Esophagus squamous epithelium (tissue), 5 donors: ENCODE measurements around the gene GPRASP1. TPM values are rescaled to one million over a fixed set of nuclear protein-coding genes. Genes with fewer than 3 reads are reported as not detected.
A peak's percentile ranks its signal among the peaks of the same experiment; 100 is the strongest.
"Not testable (repeated sequence)": the region's sequence is repeated elsewhere in the genome, so short reads cannot be mapped to it uniquely, and the experiment has no call there.

Source experiments
- DNase-seq: peaks from one replicate; lab custom pipeline; 2025; lab: John Stamatoyannopoulos, UW
- H3K27ac ChIP-seq, 4 donors: fragments of 200-600 bp; sonication (generic); one replicate each; pipeline ENCODE4 v1.5.1; 2016 to 2019; ENCODE audit warnings: mild to moderate bottlenecking in 1 of 4
- H3K27me3 ChIP-seq, 4 donors: fragments of 200-600 bp; sonication (generic); 1 replicate in 3 of 4; 2 replicates in 1 of 4; pipeline versions ENCODE4 v1.5.1 to v1.6.0; 2017 to 2021; ENCODE audit warnings: antibody characterized with exemption in 1 of 4
- H3K36me3 ChIP-seq, 3 donors: fragments of 200-600 bp; sonication (generic); one replicate each; pipeline ENCODE4 v1.5.1; 2016 to 2019
- H3K4me1 ChIP-seq, 3 donors: fragments of 200-600 bp; sonication (generic); one replicate each; pipeline ENCODE4 v1.5.1; 2017 to 2019
- H3K4me3 ChIP-seq, 4 donors: fragments of 200-600 bp; sonication (generic); 1 replicate in 3 of 4; 2 replicates in 1 of 4; pipeline ENCODE4 v1.5.1; 2016 to 2019; ENCODE audit warnings: mild to moderate bottlenecking in 2 of 4, moderate library complexity in 1 of 4
- H3K9me3 ChIP-seq, 3 donors: fragments of 200-600 bp; sonication (generic); one replicate each; pipeline ENCODE4 v1.5.1; 2016 to 2019
- CTCF ChIP-seq, 6 experiments: fragments of 450-650 bp in 4 of 6; fragments of 200-600 bp in 2 of 6; sonication (generic) in 2 of 6; IDR thresholded peaks; one replicate each; pipeline ENCODE4 v1.5.1; 2016 to 2019; ENCODE audit warnings: antibody characterized with exemption in 6 of 6, mild to moderate bottlenecking in 4 of 6, moderate library complexity in 4 of 6
- POLR2A ChIP-seq, 4 donors: fragments of 450-650 bp; IDR thresholded peaks; one replicate each; pipeline ENCODE4 v1.6.1; 2017; ENCODE audit warnings: antibody characterized with exemption in 4 of 4, mild to moderate bottlenecking in 4 of 4, moderate library complexity in 3 of 4
- WGBS, 2 donors: methylation state at CpG; one replicate each; pipeline ENCODE4 v1.1.5; 2018; 5-methylcytosine and 5-hydroxymethylcytosine counted together
- intact Hi-C: fragments of 100-400 bp; cut with DNase I; formaldehyde crosslinking; loops from one replicate; pipeline ENCODE4 v1.15.0; 2022
- total RNA-seq, 4 donors: library from RNA; depleted of rRNA; stranded (reverse); fragments of >200 nt; gene quantifications; one replicate each; pipeline ENCODE4 v1.1.0, GENCODE V29; 2016
- donor health status: DM: yes; HTN: yes; CAD: no.

Gene GPRASP1
- total RNA-seq, 4 donors from 2014 or later, result 0.45 to 8.0 (median 1.4) TPM

- H3K9me3 ChIP-seq, result no peaks in the 10 kb centered on the region
- H3K27me3 ChIP-seq, result no peaks in the 10 kb centered on the region
- intact Hi-C loops, result no loop called here
- H3K4me1 ChIP-seq, result peaks cover 0 to 26% (median 3%) of the 10 kb centered on the region in 3 donors
- no peak overlapping the region for H3K27ac ChIP-seq
- DNase-seq, result no peak
- no peaks in the 10 kb centered on the region for H3K36me3 ChIP-seq
- H3K4me3 ChIP-seq, result no peak overlapping the region
- 70 to 71% methylated on average over 1 to 2 of the region's 2 CpGs for WGBS, 2 donors
- TF ChIP-seq POLR2A (IDR thresholded peaks at IDR 0.05), result no peak
- no peak for TF ChIP-seq CTCF (IDR thresholded peaks at IDR 0.05)
These were observed 3.4 kb downstream of the GPRASP1 start for GRCh38 chrX:102654696-102655095.

DNA sequence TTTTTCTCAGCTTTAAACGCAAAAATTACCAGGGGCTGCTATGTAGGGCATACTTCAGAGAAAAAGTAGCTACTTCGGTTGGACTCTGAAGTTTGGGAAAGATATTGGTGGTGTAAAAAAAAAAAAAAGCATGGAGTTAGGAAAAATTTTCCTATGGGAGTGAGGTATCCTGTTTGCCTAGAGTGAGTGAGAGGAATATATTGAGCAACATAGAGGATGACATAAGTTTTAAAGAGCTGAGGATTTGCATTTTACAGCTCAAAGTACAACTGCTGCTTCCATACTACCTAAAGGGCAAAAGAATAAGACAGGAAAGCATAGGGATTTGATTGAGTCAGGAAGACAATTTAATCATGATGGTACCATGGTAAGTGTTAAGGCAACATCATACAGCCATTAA, 7.3 kb downstream of the GPRASP1 start:
- TF ChIP-seq POLR2A (IDR thresholded peaks at IDR 0.05) (no peak), CTCF (IDR thresholded peaks at IDR 0.05) (no peak)
- WGBS, 2 donors, result 45 to 71% methylated on average over 1 to 2 of the region's 2 CpGs
- no peaks in the 10 kb centered on the region for H3K9me3 ChIP-seq
- no peak overlapping the region for H3K27ac ChIP-seq
- no peak for DNase-seq
- no peaks in the 10 kb centered on the region for H3K36me3 ChIP-seq
- intact Hi-C loops, result no loop called here
- no peaks in the 10 kb centered on the region for H3K27me3 ChIP-seq
- no peak overlapping the region for H3K4me3 ChIP-seq
- H3K4me1 ChIP-seq, result peaks cover 0 to 11% (median 0%) of the 10 kb centered on the region in 3 donors

DNA sequence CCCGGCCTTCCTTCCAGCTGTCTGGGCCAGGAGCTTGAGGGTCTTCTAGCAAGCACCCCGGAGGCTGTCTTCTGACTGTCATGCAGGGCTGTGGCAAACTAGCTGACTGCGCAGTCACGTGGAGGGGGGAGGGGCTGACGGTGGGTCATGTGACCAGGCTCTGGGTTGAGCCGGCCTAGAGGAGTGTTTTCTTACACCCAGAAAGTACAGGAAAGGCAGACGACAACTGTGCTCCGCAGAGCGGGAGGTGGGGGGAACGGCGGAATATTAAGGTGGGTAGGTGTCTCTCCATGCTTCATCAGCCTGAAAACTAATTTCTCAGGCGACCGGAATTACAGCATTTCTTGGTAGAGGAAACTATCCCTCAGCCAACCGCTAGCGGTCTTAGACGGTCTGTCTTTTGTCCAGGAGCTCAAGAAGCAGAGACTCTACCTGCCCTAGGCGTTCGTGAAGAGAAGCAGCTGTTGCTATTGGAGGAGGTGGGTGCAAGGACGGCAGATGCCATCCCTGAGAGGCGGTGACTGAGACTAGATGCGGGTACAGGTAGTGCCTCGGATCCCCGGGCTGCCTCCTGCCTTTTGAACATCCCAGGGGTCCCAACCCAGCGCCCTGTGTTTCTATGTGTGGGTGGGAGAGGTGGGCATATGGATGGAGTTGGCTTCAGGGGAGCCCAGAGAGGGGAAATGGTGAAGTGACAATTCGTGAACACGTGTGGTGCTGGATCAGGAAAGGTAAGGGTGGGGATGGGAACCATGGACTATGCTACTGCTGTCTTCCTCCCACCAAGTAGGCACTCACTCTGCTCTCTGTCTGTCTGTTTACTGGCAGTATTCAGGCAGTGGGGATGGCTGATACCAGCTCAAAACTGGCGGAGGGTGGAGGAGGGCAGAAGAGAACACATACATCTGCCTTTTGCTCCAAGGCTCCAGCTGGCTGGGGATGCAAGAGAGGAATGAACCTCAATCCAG, 8.8 kb downstream of the GPRASP1 start:
- Histone ChIP-seq H3K27me3 (no peaks in the 10 kb centered on the region), H3K4me3 (peak overlapping the region; percentile 22 to 59 (median 44)), H3K4me1 (peaks cover 0 to 11% (median 0%) of the 10 kb centered on the region in 3 donors), H3K27ac (peak overlapping the region in 3 of 4 donors; percentile 57 to 65 (median 57)), H3K36me3 (no peaks in the 10 kb centered on the region), H3K9me3 (no peaks in the 10 kb centered on the region)
- peak; percentile 16 for DNase-seq
- intact Hi-C loops, result no loop called here
- 0 to 47% methylated on average over 5 to 16 of the region's 27 CpGs for WGBS, 2 donors
- TF ChIP-seq POLR2A (IDR thresholded peaks at IDR 0.05) (peak in 1 of 4 donors; percentile 49), CTCF (IDR thresholded peaks at IDR 0.05) (no peak)

DNA sequence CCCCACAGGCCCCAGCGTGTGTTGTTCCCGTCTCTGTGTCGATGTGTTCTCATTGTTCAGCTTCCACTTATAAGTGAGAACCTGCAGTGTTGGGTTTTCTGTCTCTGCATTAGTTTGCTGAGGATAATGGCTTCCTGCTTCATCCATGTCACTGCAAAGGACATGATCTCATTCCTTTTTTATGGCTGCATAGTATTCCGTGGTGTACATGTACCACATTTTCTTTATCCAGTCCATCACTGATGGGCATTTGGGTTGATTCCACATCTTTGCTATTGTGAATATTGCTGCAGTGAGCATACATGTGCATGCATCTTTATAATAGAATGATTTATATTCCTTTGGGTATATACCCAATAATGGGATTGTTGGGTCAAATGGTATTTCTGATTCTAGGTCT, 12.5 kb downstream of the GPRASP1 start:
- H3K4me1 ChIP-seq, DNase-seq, intact Hi-C loops, H3K27me3 ChIP-seq, H3K9me3 ChIP-seq, H3K4me3 ChIP-seq, H3K27ac ChIP-seq, H3K36me3 ChIP-seq: not testable (repeated sequence)
- WGBS, 2 donors, result 88 to 93% methylated on average over 4 of the region's 4 CpGs

DNA sequence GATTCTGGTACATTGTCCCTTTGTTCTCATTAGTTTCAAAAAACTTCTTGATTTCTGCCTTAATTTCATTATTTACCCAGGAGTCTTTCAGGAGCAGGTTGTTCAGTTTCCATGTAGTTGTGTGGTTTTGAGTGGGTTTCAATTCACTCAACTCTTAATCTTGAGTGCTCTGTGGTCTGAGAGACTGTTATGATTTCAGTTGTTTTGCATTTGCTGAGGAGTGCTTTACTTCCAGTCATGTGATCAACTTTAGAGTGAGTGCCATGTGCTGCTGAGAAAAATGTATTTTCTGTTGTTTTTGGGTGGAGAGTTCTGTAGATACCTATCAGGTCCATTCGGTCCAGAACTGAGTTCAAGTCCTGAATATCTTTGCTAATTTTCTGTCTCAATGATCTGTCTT, 15.8 kb downstream of the GPRASP1 start:
- H3K27ac ChIP-seq, H3K4me3 ChIP-seq, H3K27me3 ChIP-seq, H3K9me3 ChIP-seq, DNase-seq, intact Hi-C loops, H3K36me3 ChIP-seq, H3K4me1 ChIP-seq: not testable (repeated sequence)
- 71 to 100% methylated on average over 1 of the region's 1 CpG for WGBS, 2 donors

DNA sequence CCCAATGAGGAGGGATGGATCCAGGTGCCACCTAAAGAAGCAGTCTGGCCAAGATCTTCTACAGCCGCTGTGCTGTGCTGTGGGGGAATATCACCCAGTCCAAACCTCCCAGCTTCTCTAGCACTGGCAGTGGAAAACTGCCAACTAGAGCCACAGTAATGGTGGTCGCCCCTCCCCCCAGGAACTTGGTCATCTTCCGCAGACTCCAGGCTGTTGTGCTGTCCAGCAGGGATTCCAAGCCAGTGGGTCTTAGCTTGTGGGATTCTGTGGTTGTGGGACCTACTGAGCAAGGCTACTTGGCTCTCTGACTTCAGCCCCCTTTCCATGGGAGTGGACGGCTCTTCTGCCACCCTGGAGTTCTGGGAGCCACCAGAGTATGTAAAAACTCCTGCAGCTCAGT, 18.2 kb downstream of the GPRASP1 start:
- H3K4me1 ChIP-seq, result peaks cover 0 to 9% (median 0%) of the 10 kb centered on the region in 3 donors
- TF ChIP-seq CTCF (IDR thresholded peaks at IDR 0.05) (no peak), POLR2A (IDR thresholded peaks at IDR 0.05) (no peak)
- intact Hi-C loops, result no loop called here
- no CpG with 5 or more reads among the region's 4 CpGs for WGBS, 2 donors
- no peaks in the 10 kb centered on the region for H3K9me3 ChIP-seq
- H3K36me3 ChIP-seq, result no peaks in the 10 kb centered on the region
- H3K27ac ChIP-seq, result no peak overlapping the region
- no peak overlapping the region for H3K4me3 ChIP-seq
- no peaks in the 10 kb centered on the region for H3K27me3 ChIP-seq
- DNase-seq, result no peak
